GM18907 (cell line): ENCODE data around the gene PHETA1.
"Not testable (repeated sequence)": the region's sequence is repeated elsewhere in the genome, so short reads cannot be mapped to it uniquely, and the experiment has no call there.

Source experiments
- ATAC-seq: cut with Tn5 transposase; IDR thresholded peaks from one replicate; pipeline ENCODE4 v1.9.1; 2021; ENCODE audit warnings: mild to moderate bottlenecking, moderate library complexity; ENCODE audit not compliant: unreplicated experiment

PHETA1 gene

DNA sequence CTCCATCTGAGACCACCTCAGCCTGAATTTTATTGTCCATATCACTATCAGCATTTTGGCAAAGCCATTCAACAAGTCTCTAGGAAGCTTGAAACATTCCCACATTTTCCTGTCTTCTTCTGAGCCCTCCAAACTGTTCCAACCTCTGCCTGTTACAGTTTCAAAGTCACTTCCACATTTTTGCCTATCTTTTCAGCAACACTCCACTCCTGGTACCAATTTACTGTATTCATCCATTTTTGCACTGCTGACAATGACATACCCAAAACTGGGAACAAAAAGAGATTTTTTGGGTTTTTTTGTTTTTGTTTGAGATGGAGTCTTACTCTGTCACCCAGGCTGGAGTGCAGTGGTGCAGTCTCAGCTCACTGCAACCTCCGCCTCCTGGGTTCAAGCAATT lies 4.3 kb upstream of the PHETA1 start:
- ATAC-seq: not testable (repeated sequence)

DNA sequence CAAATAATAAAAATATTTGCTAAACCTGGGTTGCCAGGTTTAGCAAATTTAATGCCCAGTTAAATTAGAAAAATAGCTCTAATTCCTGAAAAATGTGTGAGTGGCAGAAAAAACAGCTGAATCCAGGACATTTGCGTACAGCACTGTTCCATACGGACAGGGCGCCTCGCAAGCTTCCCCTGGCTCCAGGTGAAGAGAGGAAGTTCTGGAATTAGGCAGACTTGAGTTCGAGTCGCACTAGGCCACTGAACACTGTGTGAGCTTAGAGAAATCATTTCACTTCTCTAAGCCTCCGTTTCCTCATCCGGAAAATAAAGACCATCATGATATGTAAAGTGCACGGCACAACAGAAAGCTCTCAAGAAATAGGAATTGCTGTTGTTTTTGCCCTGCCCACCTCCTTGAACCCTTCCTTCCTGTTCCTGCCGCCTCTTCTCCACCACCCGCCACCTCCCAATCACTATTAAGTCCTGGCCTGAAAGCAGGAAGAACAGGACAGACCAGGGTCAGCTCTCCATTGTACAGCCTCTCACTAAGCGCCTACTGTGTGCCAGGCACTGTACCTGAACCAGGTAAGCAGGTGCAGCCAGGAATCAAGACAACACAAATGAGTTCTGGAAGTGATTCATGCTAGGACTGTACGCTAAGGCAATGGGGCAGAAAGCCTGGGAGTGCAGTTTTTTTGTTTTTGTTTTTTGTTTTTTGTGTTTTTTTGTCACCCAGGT lies 763 bp upstream of the PHETA1 start:
- no peak for ATAC-seq

DNA sequence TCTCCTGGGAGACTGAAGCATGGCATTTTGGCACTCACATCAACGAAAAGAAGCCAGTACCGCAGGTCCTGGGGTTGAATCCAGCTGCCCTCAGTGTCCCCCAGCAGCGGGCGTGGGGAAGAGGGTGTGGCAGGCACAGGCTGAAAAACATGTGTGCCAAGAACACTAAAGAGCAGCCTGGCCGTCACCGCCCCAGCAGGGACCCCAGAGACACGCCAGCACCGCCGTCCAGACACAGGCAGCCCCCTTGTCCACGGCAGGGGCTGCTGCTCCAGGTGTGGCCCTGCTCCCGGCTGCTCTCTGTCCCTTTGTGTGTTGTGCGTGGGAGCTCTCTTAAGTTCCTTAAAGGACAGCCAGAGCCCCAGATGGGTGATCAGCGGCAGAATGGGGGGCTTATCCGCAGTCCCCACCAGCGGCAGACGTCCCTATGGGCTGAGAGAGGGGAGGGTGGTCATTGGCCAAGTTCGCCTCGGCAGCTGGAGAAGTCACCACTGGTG lies 556 bp downstream of the PHETA1 start:
- ATAC-seq: peak; percentile 11

DNA sequence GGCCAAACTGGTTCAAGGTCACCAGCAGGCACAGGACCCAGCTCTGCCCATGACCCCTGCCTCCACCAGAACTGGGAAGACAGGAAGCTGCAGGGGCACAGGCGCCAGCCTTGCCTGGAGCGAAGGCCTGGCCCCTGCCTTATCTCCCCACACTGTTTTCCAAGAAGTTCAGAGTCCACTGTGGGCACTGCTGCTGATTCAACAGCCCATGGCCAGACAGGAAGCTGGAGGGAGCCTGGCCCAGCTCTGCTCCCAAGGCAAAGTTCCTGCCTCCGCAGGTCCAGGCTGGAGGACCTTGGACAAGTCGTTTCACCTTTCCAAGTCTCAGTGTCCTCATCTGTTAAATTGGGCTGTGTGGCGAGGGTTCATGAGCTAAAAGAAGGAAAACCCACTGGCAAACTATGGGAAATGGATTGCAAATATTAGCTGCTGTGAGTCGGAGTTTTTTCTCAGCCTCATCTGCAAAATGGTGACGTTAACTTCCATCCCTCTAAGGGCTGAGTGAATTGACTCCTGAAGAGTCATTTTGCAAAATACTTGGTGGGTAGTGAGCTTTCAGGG lies 1.2 kb downstream of the PHETA1 start:
- ATAC-seq: no peak

DNA sequence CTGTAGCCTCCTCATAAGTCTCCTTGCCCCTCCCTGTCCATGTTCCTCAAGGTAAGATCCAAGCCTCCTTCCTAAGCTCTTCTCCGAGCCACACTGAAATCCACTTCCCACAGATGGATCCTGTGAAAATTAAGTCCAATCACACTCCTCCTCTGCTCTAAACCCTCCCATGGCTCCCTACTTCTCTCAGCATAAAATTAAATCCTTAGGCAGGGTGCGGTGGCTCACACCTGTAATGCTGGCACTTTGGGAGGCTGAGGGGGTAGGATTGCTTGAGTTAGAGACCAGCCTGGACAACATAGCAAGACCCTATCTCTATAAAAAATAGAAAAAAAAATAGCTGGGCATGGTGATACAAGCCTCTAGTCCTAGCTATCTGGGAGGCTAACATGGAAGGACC lies 2.3 kb downstream of the PHETA1 start:
- no peak for ATAC-seq

DNA sequence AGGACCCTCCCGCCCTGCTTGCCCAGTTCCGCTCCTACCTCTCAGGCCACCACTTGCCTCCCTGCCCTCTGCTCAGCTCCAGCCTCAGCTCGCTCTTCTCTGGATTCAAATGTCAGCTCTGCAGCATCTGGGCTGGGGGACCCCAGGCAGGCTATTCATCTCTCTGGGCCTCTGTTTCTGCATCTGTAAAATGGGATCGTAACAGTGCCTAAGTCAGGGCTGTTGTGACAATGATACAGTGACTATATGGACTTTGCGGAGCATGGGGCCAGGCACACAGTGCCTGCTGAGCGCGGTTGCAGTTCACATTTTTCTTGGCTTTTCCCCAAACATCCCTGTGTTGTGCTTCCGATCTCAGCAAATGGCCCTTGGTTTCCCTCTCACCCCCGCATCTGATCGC lies 2.8 kb downstream of the PHETA1 start:
- ATAC-seq: no peak

DNA sequence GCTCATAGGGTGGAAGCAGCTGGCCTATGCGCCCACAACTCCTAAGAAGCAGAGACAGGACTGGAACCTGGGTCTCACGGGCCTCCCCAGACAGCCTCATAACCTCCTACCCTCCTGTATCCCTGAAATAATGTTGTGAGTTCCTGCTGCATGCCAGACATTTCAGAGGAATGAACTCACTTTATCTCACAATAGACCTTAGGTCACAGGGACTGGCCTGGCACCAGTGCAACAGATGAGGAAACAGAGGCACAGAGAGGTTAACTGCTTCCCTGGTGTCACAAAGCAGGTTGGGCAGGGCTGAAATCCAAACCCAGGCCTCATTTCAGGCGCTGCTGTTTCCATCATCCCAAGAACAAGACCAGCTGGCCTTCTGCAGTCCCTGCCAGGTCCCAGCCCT lies 5.3 kb downstream of the PHETA1 start:
- no peak for ATAC-seq

DNA sequence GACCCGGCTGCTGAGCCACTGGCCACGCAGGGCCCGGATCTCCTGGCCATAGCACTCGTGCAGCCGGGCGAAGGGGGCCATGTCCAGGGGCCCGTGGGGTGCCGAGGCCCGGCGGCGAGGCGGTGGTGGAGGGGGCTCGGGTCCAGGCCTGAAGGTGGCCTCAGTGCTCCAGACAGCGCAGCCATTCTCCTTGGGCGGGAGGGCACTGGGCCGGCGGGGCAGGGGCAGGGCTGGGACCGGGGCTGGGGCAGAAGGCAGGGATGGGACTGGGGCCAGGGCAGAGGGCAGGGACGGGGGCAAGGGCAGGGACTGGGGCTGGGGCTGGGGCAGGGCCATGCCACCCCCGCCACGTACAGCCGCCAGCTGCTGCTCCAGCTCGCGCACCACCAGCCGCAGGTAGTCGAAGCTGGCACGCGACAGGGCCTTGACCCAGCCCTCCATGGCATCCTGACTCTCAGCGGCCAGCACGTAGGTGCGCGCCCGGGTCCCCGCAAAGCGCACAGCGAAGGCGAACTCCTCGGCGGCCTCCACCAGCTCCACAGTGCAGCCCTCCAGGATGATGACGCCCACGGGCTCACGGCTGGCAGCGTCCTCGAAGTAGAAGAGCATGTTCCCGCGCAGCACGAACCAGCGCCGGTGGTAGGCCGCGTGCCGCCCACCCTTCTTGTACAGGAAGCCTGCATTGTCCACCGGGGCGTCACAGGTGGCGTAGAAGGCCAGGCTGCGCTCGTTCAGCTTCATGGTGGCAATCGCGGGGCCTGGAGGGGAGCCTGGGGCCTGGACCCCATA lies 6.0 kb downstream of the PHETA1 start:
- ATAC-seq: no peak

DNA sequence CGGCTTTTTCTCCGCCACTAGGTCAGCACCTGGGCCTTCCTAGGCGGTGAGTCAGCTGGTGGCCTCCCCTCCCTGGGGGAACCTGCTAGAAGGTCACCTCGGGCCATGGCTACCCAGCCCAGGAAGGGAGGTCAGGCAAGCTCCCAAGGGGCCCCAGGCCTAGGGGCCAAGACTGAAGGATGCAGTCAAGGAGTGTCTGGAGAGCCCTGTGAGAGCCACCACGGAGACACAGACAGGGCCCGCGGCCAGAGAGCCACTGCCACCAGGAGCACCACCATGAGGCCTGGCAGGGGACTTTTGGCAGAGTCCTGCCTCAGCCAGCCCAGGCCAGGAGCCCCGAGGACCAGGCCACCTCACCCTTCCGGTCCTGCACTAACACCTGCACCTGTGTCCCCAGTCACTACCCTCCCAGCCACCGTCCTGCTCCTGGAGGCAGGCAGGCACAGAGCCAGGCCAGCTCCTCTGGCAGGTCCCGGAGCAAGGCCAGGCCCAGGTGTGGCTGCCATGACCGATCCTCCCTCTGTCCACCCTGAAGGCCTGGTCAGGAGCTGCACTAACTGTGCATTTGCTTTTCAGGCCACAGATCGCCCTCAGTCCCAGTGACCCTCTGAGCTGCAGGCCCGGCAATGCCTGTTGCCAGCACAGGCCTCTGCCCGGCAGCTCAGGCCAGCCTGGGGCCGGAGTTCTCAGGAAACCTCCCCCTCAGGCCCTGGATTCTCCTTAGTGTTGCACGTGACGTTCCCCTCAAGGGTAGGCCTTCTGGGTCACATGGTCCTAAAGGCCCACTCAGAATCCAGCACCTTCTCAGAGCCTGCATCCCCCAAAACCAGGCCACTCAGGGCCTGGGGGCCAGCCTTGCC lies 6.9 kb downstream of the PHETA1 start:
- no peak for ATAC-seq

DNA sequence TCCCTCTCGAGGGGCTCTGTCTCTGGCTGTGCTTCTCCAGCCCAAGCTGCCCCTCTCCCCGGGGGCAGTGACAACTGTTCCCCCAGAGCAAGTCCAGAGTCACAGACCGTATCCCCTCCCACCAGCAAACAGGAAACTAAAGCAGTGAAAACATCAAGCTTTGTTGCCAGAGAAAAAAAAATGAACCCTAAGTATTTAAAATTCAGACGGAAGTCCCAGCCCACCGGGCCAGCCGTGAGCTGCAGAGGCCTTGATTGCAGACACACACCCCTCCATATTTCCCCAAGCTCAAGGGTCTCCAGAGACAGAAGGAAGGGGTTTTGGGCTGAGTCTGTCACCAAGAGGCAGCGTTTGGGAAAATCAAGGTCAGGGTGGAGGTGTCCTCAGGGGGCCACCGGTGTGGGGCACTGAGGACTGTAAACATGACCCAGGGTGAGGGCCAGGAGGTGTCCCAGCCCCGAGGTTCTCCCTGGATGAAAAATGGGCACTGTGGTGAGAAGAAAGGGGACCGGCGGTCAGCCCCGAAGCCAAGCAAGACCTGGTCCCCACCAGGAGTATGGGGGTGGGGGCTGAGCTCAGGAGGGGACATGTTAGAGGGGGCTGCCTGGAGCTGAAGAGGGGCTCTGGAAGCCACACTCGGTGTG lies 7.7 kb downstream of the PHETA1 start:
- no peak for ATAC-seq

DNA sequence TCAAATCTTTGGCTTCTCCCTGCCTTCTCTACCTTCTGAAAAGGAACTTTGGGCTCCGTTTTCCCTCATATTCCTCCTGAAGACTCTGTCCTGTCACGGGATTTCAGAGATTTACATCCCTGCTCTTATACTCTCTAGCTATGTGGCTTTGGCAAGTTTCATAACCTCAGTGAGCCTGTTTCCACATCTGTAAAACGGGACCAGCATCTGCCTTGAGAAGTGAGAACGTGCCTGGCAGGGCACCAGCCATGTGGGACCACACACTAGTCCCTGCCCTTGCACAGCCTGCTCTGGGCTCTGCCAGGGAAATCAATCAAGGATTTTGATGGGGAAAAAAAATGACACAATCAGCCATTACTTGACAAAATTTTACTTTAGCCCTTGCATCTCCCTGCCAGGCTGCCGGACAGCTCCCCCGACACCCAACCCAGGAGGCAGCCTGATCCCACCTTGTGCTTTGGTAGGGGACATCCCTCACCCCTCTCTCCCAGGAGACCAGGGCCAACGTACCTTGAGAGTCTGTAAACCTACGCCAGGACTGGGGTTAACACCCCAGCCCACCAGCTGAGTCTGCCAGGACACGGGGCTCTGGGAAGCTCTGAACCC lies 8.5 kb downstream of the PHETA1 start:
- ATAC-seq: no peak

DNA sequence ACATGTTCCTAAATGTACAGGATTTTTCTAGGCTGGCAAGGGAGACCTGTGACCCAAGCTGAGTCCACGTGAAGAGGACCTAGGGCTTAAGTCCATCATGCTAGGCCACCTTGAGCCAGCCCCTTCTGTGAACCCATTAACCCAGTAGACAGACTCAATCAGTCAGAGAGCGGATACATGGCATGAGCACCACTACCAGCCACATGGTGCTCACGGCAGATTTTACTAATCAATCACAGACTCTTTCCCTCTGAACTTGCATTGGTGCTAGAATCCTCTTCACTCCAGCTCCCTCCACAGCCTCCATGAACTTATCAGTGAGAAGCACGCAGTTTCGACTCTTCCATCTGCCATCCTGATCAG lies 9.0 kb downstream of the PHETA1 start:
- no peak for ATAC-seq

DNA sequence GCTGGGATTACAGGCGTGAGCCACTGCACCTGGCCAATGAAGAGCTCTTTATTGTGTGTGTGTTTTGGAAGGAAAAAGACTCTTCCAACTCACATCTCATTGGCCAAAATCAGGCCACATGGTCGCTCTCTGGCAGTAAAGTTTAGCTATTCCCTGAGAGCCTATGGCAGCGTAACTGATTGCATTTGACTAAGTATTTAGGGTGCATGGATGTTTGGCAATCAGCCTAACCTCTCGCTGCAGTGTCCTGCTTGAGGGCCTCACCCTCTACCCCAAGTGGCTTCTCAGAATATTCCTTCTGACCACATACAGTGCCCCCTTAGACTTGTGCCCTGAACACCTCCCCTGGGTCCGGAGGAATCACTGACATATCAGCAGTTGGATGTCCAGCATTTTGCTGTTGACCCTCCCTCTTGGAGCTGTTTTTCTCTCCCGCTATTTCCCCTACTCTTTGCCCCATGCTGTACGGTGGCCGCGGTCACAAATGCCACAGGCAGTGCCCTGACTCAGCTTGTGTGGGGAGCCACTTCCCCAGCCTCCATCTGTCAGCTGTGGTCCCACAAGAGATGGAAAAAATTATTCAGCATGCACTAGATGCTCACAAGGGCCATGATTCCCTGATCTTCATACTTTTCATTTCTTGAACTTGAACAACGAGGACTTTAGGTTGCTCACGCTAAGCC lies 9.5 kb downstream of the PHETA1 start:
- no peak for ATAC-seq

DNA sequence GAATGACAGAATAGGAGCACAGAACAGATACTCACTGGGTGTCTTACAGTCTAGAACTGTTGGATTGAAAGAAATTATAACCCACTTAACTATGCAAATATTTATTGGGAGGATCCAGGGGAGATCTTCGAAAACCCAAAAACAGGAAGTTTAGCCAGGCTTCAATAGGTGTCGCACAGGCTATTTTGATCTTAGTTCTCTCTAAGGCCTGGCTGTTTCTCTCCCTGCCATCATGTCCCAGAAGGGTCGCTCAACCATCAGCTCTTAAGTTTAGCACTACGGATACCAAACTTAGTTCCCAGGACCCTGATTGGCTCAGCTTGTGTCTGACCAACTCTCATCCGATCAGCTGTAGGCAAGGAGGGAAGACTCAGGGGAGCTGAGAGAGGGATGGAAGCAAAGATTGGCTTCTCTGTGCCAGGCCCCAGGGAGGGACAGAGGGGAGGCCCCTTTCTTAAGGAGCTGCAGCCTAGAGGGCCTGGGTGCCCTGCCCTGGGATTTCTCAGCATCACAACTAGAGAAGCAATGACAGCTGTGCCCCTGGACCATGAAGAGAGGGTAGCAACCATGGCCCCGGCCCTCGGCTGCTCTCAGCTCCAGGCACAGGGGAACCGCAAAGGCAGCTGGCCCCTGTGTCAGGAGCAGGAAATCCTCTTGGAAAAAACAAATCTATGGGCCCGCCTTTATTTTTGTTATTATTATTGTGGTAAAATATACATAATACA lies 13.5 kb downstream of the PHETA1 start:
- ATAC-seq: no peak

DNA sequence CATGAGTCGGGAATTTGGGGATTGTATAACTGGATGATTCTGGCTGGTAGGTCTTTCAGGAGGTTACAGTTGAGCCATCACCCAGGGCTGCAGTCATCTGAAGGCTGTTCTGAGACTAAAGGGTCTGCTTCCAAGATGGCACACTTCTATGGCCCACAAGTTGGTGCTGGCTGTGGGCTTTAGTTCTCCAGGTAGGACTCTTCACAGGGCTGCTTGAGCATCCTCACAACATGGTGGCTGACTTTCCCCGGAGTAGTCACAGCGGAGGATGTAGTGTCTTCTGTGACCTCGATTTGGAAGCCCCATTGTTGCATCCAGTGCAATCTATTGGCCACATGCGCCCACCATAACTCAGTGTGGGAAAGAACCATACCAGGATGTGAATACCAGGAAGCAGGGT lies 14.4 kb downstream of the PHETA1 start:
- no peak for ATAC-seq

DNA sequence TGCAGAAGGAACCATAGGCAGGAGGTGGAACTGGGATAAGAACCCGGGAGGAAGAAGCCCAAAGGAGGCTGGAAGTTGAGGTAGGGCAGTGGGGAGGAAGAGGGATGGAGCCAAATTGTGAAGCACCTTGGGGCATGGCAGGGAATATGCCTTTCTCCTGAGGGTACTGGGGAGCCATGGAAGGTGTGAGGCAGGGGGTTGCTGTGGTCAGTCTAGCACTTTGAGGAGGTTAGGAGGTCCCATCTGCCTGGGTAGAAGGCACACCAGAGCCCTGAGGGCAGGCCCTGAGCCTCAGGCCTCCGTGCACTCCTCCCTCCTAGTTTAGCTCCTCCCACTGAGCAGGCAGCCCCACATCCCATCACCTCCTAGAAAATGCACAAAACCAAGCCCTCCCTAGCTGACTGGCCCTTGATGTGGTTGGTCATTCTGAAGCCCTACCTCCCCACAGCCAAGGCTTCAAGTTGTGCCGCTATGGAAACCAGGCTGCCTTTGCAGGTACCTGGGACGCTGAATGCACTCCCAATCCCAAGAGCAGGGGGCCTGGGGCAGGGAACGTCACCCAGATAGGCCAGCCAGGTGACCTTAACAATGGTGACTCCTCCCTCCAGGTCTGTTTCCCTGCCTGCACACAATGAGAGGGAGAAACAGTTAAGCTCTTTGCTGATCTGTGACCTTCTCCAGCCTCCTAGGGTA lies 15.1 kb downstream of the PHETA1 start:
- ATAC-seq: no peak

DNA sequence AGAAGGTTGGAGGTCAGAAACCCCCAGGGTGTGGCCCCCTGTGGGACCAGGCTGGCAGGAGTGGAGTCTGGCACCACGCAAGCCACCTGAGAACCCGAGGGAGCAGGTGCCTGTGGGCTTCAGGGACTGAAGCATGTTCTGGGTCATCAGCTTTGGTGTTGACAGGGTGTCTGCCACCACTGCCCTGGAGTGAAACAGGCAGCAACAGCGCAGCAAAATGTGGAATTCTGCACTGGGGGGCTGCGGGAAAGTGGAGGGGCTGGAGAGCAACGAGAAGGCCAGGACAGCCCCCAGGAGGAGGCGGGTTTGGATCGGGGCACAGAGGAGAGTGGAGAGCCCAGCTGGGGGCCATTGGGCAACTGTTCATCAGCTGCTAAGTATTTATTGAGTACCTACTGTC lies 15.9 kb downstream of the PHETA1 start:
- no peak for ATAC-seq

DNA sequence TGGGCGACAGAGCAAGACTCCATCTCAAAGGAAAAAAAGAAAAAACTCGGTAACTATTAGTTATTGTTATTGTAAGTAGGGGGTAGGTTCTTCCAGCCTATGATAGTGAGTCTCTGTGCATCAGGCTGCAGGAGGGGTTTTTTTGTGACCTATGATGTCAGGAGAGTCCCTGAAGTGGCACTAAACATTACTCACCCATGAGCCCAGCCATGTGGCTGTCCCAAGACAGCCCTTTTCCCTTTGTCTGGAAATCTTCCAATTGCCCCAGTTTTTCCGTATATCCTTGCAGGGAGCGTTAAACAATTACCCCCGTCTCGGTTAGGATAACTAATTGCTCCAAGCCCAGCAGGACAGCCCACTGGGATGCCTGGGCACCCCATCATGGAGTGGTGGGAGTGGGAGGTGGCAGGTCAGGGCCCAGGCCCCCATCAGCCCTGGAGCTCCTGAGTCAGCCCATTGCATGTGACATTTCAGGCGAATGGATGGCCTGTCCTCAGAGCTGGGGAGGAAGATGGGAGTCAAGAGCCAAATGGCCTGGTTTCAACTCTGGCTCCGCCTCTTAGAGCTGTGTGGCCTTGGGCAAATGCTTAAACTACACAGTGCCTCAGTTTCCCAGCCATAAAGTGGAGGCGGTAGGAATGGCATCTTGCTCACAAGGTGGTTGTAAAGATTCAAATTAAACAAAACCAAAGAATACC lies 16.4 kb downstream of the PHETA1 start:
- no peak for ATAC-seq
